Globus pallidus (tissue), 1 donor: Measurements from ENCODE around the gene ZC3H7A.
A peak's percentile ranks its signal among the peaks of the same experiment; 100 is the strongest.

ENCODE experiments used
- DNase-seq: peaks from one replicate; pipeline ENCODE4 v3.0.0-alpha.2; 2015; ENCODE audit warnings: low spot score

ZC3H7A gene

GRCh38 chr16:11768849-11769248, 28.2 kb downstream of the ZC3H7A start:
- no peak for DNase-seq

DNA sequence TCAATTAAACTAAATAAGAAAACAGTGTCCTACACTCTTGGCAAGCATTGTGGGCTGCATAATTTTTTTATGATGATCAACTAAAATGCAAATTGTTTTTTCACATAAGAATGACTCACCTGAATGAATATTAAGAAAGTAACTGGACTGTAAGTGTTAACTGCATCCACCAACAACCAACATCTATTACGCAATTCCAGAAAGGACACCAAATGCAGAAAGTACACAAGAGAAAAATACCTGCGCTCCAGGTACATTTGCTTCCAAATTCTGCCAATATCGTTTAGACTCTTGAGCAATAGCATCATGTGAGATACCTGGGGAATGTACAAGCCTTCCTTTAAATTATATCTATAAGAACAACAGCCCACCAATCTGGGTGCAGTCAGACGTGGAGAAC, 34.6 kb downstream of the ZC3H7A start:
- no peak for DNase-seq

- DNase-seq, result no peak
Measured at GRCh38 chr16:11759997-11760396, 37.1 kb downstream of the ZC3H7A start.

- DNase-seq, result no peak
Measured at GRCh38 chr16:11759163-11759834, 37.8 kb downstream of the ZC3H7A start.

DNA sequence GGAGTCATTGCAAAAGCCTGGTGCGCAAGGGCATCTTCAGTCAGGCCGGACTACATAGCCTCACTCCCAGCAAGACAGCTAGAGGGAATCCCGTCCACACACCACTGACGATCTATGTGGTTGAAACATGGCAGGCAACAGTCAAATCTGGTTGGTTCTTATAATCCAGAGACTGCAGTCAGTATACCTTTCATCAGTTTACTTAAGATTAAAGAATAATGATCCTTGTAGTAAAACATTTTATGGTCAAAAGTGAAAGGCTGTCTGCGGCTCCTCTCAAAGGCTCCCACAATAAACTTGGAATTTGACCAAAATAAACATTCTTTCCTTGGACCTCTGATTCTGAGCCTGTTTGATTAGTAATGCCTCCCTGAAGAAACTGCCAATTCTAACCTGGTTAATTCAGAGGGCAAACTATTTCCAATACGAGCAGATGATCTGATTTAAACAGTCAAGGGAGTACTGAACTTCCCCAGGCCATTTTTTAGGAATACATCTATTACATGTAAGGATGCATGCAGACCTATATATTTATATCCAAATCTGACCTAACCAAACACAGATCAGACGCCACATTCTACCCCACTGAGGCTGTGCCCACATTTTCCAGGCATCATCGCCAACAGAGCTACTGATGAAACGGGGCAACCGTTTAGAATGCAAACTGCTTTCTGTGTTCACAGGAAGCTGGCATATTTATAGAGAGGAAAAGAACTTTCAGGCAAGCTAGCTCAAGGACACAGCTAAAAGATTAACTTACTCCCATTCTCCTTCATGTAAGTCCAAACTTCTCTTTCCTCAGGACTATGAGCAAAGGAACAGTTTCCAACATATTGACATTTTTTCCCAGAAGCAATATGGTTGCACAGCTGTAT, 39.1 kb downstream of the ZC3H7A start:
- no peak for DNase-seq

DNA sequence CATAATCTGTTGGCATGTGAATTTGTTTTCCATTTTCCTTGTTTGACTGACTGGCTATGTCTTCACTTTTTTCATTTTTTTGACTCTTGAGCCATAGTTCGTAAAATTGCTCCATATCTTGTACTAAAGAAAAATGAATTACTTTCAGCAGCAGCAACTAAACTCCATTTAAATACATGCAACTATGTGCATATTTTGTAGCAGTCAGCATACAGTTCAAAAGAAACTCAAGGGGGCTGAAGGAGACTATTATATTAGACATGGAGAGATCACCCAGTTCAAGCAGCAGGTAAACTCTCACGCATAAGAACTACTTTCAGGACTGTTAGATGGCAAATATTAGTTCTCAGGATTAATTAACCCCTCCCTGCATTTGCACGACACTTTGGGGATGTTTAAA, 40.8 kb downstream of the ZC3H7A start:
- no peak for DNase-seq

DNA sequence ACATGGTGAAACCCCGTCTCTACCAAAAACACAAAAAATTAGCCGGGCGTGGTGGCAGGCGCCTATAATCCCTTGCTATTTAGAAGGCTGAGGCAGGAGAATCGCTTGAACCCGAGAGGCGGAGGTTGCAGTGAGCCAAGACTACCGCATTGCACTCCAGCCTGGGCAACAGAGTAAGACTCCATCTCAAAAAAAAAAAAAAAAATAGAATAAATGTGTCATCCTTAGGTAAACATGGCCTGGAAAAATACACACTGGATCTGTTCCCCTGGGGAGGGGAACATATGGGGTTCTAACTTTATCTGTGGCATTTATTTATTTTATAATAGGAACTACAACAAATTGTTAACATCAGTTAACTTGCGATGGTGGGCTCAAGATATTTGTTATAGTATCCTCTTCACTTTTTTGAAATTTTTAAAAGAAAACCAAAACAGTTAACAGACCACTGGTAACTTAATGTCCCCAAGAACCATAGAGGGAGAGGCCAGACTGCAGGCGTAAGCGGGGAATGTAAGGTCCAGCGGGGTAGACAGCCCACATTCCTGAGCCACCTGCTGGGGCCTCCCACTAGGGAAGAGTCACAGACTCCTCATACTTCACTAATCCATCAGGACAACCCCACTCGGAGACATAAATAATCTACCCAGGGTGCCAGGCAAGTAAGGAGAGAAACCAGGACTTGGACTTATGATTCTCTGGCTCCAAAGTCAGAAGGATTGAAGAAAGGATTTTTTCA, 41.9 kb downstream of the ZC3H7A start:
- DNase-seq, result no peak

GRCh38 chr16:11752856-11753255, 44.2 kb downstream of the ZC3H7A start:
- DNase-seq, result no peak

DNA sequence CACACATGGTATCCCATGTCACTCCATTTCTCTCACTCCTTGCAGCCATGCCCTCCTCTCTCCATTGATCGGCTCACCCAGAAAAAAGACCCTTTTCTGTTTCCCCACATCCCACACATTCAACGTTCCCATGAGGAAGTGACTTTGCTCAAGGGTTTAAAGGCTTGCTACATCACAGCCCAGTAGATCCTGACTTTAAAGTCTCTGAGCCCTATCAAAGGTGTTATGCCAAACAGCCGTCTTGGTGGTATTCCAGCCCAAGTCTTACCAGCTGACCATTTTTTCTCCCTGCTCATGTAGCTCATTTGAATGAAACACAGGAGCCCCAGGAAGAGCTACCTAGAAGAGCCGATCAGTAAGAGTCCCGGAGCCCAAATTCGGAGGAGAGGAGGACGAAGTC, 47.0 kb downstream of the ZC3H7A start:
- no peak for DNase-seq

DNA sequence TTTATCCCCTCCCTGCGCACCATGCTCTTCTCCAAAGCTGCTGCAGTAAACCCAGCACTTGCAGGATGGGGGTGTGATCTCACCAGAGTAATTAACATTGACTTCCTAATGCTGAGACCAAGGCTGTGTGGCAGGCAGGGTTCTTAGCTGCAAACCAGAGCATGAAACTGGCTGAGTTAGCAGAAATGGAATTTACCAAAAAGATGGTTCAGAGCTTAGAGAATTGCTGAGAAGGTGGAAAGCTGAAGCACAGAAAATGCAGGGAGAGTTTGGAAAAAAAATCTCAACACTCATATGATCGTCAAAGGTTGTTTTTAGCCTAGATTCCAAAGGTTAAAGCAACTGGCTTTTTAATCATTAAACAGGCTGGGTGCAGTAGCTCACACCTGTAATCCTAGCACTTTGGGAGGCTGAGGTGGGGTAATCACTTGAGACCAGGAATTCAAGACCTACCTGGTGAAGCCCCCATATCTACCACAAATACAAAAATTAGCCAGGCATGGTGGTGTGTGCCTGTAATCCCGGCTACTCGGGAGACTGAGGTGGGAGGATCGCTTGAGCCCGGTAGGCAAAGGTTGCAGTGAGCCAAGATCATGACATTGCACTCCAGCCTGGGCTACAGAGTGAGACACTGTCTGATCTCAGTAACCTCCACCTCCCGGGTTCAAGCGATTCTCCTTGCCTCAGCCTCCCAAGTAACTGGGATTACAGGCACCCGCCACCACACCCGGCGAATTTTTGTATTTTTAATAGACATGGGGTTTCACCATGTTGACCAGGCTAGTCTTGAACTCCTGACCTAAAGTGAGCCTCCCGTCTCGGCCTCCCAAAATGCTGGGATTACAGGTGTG, 48.4 kb downstream of the ZC3H7A start:
- no peak for DNase-seq

DNA sequence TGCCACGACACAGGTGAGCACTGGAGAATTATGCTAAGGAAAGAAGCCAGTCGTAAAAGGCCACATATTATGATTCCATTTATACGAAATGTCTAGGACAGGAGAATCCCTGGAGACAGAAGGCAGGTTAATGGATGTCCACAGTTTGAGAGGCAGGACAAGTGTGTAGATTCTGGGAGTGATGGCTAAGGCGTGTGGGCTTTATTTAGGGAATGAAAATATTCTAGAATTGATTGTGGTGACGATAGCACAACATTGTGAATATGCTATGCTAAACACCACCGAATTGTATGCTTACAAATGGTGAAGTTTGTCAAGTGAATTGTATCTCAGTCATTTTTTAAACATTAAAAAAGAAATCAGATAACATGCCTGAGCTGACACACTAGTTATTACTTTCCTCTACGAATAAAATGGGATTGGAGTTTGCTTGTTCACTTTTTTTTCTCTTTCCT, 49.1 kb downstream of the ZC3H7A start:
- DNase-seq, result no peak

- no peak for DNase-seq
Measured at GRCh38 chr16:11744075-11744470, 53.0 kb downstream of the ZC3H7A start.

DNA sequence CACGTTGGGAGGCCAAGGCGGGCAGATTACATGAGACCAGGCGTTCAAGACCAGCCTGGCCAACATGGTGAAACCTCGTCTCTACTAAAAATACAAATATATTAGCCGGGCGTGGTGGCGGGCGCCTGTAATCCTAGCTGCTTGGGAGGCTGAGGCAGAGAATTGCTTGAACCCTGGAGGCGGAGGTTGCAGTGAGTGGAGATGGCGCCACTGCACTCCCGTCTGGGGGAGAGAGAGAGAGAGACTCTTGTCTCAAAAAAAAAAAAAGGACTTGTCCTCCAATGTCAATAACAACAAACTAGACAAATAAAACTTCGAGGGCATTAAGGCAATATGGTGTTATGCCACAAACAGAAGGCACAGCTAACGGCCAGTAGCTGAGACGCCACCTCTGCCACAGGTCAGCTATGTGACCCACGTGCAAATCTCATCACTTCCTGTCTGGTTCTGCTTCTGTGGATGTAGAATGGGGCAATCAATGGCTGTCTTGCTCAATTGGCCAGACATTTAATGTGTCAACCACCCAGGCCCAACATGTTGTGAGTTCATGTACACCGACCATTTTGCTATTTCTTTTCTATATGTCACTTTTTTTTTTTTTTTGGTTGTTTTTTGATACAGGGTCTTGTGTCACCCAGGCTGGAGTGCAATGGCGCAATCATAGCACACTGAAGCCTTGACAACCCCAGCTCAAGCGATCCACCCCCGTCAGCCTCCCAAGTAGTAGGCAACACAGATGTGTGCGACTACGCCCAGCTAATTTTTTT, 53.6 kb downstream of the ZC3H7A start:
- peak; percentile 31 for DNase-seq

DNA sequence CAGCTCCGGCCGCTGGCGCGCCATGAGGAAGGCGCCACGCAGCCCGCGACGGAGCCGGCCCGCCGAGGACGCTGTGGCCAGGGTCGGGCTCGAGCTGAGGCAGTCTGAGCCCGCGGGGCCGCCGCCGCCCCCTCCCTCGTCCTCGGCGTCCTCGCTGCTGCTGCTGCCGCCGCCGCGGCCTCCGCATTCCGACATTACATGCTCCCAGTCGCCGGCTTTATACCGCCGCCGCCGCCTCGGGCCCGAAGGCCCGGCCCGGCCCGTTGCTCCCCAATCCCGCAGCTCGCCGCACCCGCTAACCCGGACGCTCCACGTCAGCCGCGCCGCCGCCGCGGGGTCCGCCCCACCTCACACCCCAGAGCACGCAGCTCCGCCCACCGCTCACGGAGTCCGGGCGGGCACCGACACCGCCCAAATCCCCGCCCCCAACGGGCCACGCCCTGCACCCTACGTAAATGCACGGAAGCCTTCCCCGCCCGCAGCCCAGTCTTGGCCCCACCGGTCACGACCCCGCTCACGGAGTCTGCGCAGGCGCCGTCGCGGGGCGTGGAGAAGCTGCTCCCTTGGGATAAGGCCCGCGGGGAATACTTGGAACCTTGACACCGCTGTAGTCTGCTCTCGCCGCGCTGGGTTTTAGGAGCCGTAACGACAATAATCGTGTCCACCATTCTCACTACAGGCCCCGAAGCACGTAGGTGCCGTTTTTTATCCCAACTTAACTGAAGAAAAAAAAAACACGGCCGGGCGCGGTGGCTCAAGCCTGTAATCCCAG, 54.3 kb downstream of the ZC3H7A start, which contains the start of gene TXNDC11:
TXNDC11 (minus strand) TSS at position 322 of the 772 bp plus-strand sequence; CDS start at position 195, 127 bp downstream.
- peak; percentile 99 for DNase-seq

- no peak for DNase-seq
Measured at GRCh38 chr16:11742093-11742535, 54.9 kb downstream of the ZC3H7A start.

DNA sequence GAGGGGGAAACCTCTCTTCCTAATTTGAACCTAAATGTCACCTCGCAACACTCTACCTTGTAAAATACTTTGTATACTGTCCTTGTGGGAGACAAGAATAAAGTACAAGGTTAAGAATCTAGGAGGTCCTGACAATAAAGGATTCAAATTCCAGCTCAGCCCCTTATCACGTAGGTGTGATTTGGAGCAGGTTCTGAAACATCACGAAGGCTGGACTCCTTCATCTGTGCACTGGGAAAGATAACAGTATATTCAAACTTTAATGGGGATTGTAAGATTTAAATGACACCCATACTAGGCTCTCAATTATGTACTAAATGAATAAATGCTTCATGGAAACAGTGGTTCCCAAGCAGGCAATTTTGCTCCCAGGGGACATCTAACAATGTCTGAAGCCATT, 56.5 kb downstream of the ZC3H7A start:
- DNase-seq, result no peak

DNA sequence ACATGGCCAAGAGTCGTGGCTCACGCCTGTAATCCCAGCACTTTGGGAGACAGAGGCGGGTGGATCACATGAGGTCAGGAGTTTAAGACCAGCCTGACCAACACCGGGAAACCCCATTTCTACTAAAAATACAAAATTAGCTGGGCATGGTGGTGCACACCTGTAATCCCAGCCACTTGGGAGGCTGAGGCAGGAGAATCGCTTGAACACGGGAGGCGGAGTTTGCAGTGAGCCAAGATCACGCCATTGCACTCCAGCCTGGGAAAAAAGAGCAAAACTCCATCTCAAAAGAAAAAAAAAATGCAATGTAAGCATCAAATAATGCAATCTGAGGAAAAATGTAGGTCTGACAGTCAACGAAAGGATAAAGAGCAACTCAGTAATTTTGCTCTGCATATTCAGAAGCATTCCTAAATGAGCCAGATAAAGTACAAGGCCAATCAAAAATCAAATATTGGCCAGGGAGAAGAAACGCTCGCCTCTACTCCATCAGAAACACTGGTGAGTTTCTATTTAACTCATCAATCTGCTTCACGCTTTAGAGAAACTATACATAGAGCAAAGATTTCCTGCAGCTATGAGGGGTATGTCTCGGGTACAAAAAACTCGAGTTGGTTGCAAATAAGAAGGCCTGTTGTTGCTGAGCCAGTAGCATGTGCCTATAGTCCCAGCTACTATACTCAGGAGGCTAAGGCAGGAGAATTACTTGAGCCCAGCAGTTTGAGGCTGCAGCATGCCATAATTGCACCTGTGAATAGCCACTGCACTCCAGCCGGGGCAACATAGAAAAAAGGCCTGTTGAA, 58.1 kb downstream of the ZC3H7A start:
- no peak for DNase-seq

- DNase-seq, result no peak
Measured at GRCh38 chr16:11737713-11738112, 59.3 kb downstream of the ZC3H7A start.

DNA sequence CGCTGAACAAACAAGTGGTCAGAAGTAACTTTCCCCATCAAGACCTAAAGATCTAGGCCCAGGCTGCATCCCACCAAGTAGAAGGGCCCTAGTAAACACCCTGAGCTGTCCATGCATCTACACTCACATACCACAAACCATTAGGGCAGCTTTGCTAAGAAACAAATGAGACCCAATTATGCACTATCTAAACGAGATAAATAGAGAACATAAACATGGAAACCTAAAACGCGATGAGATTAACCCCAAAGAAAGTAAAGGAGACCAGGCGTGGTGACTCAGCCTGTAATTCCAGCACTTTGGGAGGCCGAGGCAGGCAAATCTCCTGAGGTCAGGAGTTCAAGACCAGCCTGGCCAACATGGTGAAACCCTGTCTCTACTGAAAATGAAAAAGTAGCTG, 60.2 kb downstream of the ZC3H7A start:
- DNase-seq, result no peak
